COLO668 (cell line): ENCODE data around the gene HS1BP3.

ENCODE experiments used
- DNase-seq: peaks from one replicate; lab custom pipeline; 2025; ENCODE audit not compliant: unreplicated experiment; lab: John Stamatoyannopoulos, UW

HS1BP3 gene

GRCh38 chr2:20650877-20651730, at the start of gene HS1BP3:
Gene HS1BP3, minus strand, starts transcription at chr2:20651098. Its CDS starts 35 bp downstream, at chr2:20651063.
- DNase-seq, result peak; percentile 92

DNA sequence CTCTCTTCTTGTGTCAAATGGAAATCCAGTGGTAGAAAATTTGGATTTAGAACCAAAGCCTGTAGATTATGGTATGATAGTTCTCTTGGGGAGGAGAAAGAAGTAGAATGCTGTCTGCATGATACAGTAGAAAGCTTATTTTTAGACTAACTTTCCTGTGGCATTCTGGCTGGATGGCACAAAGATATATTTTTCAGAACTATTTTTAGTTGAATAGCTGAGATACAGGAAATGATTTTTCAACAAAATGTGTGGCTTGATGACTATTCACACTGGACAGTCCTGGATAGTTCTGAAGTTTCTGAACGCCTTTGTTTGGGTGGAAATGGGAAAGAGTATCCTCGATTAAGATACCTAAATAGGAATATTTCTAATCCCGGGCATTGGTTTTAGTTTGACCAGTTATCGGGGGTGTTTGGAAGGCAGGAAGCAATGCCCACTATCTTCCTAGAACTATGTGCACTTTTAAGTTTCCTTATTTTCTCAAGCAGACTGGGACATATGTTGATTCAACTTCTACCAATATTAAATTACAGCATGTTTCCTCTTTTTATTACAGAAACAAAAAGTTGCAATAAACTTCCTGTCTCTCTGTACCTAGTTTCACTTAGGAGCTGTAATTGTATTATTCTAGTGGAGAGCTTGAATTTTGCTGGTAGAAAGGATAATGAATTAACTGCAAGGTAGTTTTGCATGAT, 48.2 kb upstream of the HS1BP3 start:
- no peak for DNase-seq

DNA sequence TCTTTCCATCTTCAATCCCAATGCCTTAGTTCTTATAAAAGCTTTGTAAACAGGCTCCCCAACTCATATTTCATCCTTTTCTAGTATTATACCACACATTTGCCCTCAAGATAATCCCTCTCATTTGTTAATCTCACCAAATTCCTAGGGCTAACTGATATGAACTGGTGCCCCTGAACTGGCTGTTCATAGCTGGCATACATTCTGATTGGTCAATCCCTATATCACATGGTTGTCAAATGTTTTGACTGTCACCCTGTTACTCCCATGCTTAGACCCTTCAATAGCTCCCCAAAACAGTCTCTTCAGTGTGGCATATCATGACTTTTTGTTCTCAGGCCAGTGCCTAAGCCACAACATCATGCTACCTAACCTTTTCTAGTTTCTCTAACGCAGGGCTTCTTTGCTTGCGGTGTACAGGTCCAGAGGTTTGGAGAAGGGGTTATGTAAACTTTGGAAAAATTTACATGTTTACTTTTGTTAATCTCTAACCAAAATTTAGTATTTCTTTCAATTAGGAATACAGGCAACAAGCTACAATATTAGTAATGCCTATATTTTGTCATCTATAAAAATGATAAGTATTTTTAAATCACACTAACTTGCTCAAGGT, 46.5 kb upstream of the HS1BP3 start:
- no peak for DNase-seq

- no peak for DNase-seq
These were observed 45.5 kb upstream of the HS1BP3 start for GRCh38 chr2:20696366-20696765.

- DNase-seq, result no peak
These were observed 42.4 kb upstream of the HS1BP3 start for GRCh38 chr2:20693317-20693716.

- DNase-seq, result no peak
These were observed 41.2 kb upstream of the HS1BP3 start for GRCh38 chr2:20692081-20692480.

DNA sequence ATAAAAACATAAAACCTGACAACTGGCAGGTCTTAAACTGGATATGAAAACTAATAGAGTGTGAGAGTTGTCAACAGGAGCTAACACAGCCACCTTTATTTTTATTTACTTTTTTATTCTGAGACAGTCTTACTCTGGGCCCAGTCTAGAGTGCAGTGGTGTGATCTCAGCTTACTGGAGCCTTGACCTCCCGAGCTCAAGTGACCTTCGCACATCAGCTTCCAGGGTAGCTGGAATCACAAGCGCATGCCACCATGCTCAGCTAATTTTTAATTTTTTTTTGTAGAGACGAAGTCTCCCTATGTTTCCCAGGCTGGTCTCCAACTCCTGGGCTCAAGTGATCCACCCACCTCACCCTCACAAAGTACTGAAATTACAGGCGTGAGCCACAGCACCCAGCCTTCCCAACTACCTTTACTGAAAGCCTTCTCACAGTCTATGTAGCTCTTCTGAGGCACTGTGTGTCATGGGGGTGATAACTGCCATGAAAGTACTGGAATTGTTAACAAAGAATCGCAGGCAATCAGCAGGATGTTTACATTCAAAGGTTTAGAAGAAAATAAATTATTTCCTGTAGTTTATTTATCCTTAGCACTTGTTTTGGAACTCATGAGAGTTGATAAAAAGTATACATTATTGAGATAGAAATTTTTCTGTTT, 40.3 kb upstream of the HS1BP3 start:
- DNase-seq, result no peak

GRCh38 chr2:20689428-20690264, 38.7 kb upstream of the HS1BP3 start:
- DNase-seq, result no peak

- DNase-seq, result no peak
These were observed 36.4 kb upstream of the HS1BP3 start for GRCh38 chr2:20687260-20687832.

DNA sequence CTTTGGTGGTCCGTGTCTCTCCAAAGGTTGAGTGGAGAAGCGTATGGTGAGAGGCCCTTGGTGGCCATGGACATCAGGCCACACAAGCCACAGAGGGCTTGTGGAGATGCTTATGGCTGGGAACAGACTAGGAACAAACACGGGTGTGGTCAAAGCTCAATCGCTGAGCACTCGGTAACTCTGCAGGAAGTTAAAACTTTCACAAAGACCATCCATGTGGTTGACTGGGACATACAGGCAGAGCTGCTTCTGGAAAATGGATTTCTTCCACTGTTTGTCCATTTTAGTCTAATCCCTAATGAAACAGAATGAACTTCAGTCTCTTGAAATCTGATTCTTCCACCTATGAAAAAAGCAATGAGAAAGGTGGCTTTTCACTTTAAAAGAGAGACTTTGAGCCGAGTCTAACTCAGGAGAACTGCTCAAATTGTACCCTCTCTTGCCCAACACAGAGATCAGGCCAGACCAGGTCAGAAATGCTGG, 33.7 kb upstream of the HS1BP3 start:
- DNase-seq, result no peak

GRCh38 chr2:20682167-20682920, 31.4 kb upstream of the HS1BP3 start:
- peak; percentile 11 for DNase-seq

DNA sequence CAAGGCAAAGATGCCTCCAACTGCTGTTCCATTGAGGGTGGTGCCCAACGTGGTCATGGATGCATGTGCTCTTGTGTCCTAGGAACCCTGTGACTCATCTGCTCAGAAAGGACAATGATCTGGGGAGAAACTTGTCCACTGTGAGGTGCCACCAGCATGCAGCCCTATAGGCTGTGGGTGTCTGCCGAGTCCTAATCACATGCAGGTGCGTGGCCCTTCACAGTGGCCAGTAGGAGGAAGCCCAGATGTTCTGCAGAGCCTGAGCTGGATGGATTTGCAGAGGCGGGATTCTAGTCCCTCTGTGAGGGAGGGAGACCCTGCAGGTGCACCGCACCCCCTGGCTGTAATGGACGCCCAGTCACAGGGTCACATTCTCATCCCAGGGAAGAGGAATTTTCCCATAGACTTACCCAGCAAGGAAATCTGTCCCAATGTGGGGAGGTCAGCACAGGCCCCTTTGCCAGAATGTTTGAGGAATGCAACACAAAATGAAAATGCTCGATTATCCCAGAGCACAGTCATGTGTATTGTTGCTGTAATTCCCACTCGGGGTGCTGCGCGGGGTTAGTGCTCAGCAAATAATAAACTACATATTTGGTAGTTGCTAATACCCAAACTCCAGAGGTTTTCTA, 30.0 kb upstream of the HS1BP3 start:
- no peak for DNase-seq

GRCh38 chr2:20678780-20679179, 27.9 kb upstream of the HS1BP3 start:
- no peak for DNase-seq

- no peak for DNase-seq
These were observed 27.1 kb upstream of the HS1BP3 start for GRCh38 chr2:20678086-20678395.

DNA sequence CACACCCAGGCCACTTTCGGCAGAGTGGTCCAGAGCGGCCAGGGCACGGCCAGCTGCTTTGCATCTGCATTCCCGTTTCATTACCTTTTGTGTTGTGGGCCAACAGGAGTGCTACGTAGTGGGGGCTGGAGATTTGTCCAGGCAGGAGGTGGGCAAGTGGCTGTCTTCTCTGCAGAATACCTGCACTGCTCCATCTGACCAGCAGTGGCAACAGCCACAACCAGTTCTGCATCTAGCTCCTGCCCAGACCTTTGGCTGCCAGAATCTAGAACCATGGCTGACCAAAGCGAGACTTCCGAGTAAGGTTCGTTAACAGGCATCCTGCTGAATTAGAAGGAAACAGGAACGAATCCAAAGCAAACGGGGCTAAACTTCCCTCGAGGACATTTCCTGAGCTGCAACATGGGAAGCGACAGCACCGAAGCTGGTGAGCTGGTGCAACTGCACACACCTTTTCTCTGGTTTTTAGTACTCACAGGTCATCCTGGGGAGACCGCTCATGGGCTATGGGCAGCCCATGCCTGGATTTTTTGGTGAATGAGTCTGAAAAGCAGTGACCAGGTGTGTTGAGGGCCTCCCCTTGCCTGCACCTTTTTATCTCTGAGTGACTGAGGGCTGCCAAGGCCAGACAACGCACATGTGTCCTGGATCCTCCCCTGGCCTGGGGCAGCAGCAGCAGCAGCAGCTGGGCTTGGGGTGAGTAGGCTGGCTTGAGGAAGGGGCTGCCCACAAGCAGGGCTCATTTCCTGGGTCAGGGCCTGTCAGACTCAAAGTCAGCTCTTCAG, 26.6 kb upstream of the HS1BP3 start:
- no peak for DNase-seq

- DNase-seq, result no peak
These were observed 25.7 kb upstream of the HS1BP3 start for GRCh38 chr2:20676353-20677215.

GRCh38 chr2:20675701-20676352, 24.9 kb upstream of the HS1BP3 start:
- DNase-seq, result peak; percentile 16
